K562 (cell line): ENCODE measurements around the gene IL27RA. TPM values are rescaled to one million over a fixed set of nuclear protein-coding genes. Genes with fewer than 3 reads are reported as not detected.

Experiments
- ATAC-seq: fragments of 200-7000 bp; cut with Tn5 transposase; 3 replicates; pipeline ENCODE4 v1.9.1; 2020; ENCODE audit warnings: moderate library complexity
- BruUV-seq: library from RNA; stranded (reverse); fragments of 400-500 nt; replicated peaks from 2 replicates; lab custom pipeline; 2021; lab: Mats Ljungman, UMichigan
- CTCF ChIA-PET: fragments of 300-600 bp; formaldehyde crosslinking; extraction: SDS; loops from one replicate; lab custom pipeline; 2021; ENCODE audit warnings: low intra/inter-chr PET ratio; lab: Yijun Ruan, JAX
- POLR2A ChIA-PET: fragments of 300-600, 350-650 bp; sonication (Branson Sonifier 250); formaldehyde crosslinking; extraction: SDS; loops from one replicate; lab custom pipeline; 2021; ENCODE audit warnings: antibody characterized with exemption, inconsistent platforms; lab: Yijun Ruan, JAX
- DNase-seq, 4 experiments: peaks; one replicate each; pipeline versions ENCODE4 v3.0.0 to v3.0.0-alpha.2; 2011 to 2018; ENCODE audit warnings: low spot score in 3 of 4, mixed read lengths in 3 of 4; ENCODE audit errors: extremely low read depth in 1 of 4
- FAIRE-seq: peaks from 2 replicates; lab custom pipeline; 2011; peaks lifted over from hg19 to GRCh38; lab: Jason Lieb, UNC
- H2AFZ ChIP-seq: 2 replicates; pipeline ENCODE4 v1.6.0; 2011; ENCODE audit warnings: low read depth, low read length, control low read depth, inconsistent platforms
- H3K27ac ChIP-seq: fragments of 200-600 bp; 3 replicates; pipeline ENCODE4 v1.8.0; 2011; ENCODE audit warnings: low read depth, mild to moderate bottlenecking, control low read depth, inconsistent platforms, low read length, moderate library complexity, mixed read lengths; ENCODE audit errors: extremely low read depth
- H3K27me3 ChIP-seq, 2 experiments: fragments of 300-600 bp in 1 of 2; 2 replicates in 1 of 2; 3 replicates in 1 of 2; pipeline versions ENCODE4 v1.6.0 to v1.8.0; 2011; ENCODE audit warnings: inconsistent platforms in 2 of 2, low read length in 2 of 2, mild to moderate bottlenecking in 1 of 2, mixed read lengths in 1 of 2, moderate library complexity in 1 of 2; ENCODE audit not compliant: control insufficient read depth in 2 of 2, insufficient read depth in 2 of 2
- H3K36me3 ChIP-seq: fragments of 300-600 bp; 3 replicates; pipeline ENCODE4 v1.8.0; 2011; ENCODE audit warnings: mild to moderate bottlenecking, low read length, inconsistent platforms; ENCODE audit not compliant: control insufficient read depth, insufficient read depth
- H3K4me1 ChIP-seq, 2 experiments: fragments of 200-600 bp in 1 of 2; replicated peaks in 1 of 2; 2 replicates in 1 of 2; 3 replicates in 1 of 2; pipeline versions ENCODE4 v1.5.1 to v1.8.0; 2011; ENCODE audit warnings: inconsistent platforms in 2 of 2, low read length in 2 of 2, mild to moderate bottlenecking in 1 of 2, mixed read lengths in 1 of 2, moderate library complexity in 1 of 2; ENCODE audit not compliant: control insufficient read depth in 2 of 2, insufficient read depth in 2 of 2
- H3K4me2 ChIP-seq: 2 replicates; pipeline ENCODE4 v1.6.1; 2011; ENCODE audit warnings: low read length, control low read depth, inconsistent platforms, mixed read lengths; ENCODE audit not compliant: insufficient read depth
- H3K4me3 ChIP-seq: fragments of 200-600 bp; sonication (generic), shearing (Covaris generic); 2 replicates; pipeline ENCODE4 v1.5.1; 2016; ENCODE audit warnings: control low read depth, inconsistent platforms
- H3K79me2 ChIP-seq: fragments of 200-600 bp; 3 replicates; pipeline ENCODE4 v1.8.0; 2011; ENCODE audit warnings: low read length, inconsistent platforms; ENCODE audit not compliant: control insufficient read depth, insufficient read depth
- H3K9ac ChIP-seq, 2 experiments: 2 replicates each; pipeline versions ENCODE4 v1.6.0 to v1.6.1; 2011; ENCODE audit warnings: low read depth in 2 of 2, low read length in 2 of 2, control low read depth in 1 of 2, inconsistent platforms in 1 of 2, mild to moderate bottlenecking in 1 of 2, mixed read lengths in 1 of 2; ENCODE audit not compliant: insufficient read depth in 1 of 2
- H3K9me1 ChIP-seq: one replicate; pipeline ENCODE4 v1.6.0; 2011; ENCODE audit warnings: inconsistent platforms, mild to moderate bottlenecking, low read length, moderate library complexity; ENCODE audit not compliant: control insufficient read depth, insufficient read depth
- H3K9me3 ChIP-seq: replicated peaks from 2 replicates; pipeline ENCODE4 v1.5.1; 2011; ENCODE audit warnings: low read depth, low read length, inconsistent platforms; ENCODE audit not compliant: control insufficient read depth, insufficient read depth
- H4K20me1 ChIP-seq: replicated peaks from 2 replicates; pipeline ENCODE4 v1.6.1; 2011; ENCODE audit warnings: low read length, inconsistent platforms, mixed read lengths; ENCODE audit not compliant: control insufficient read depth, insufficient read depth
- BCOR ChIP-seq: fragments of 450-650 bp; IDR thresholded peaks from 2 replicates; pipeline ENCODE4 v1.6.1; 2016
- CHD4 ChIP-seq: fragments of 200-600 bp; sonication (generic); IDR thresholded peaks from 3 replicates; pipeline ENCODE4 v1.6.1; 2012; ENCODE audit warnings: low read depth, mild to moderate bottlenecking, mixed read lengths, low read length, inconsistent platforms; ENCODE audit not compliant: insufficient read depth, insufficient replicate concordance, poor library complexity, severe bottlenecking
- MTF1 ChIP-seq: fragments of 250-450 bp; sonication (Bioruptor Pico); IDR thresholded peaks from 2 replicates; pipeline ENCODE4 v1.9.0; 2021; ENCODE audit warnings: moderate library complexity, mild to moderate bottlenecking, inconsistent platforms, borderline replicate concordance
- MYNN ChIP-seq, 2 experiments: sonication (generic); formaldehyde crosslinking in 1 of 2; IDR thresholded peaks; 2 replicates each; pipeline versions ENCODE4 v1.5.0 to v1.6.1; 2016 to 2020; ENCODE audit warnings: antibody characterized with exemption in 1 of 2, missing genetic modification reagents in 1 of 2
- NFATC3 ChIP-seq: fragments of 450-650 bp; IDR thresholded peaks from 2 replicates; pipeline ENCODE4 v1.6.1; 2017; ENCODE audit warnings: mild to moderate bottlenecking
- NFRKB ChIP-seq: fragments of 450-650 bp; IDR thresholded peaks from 2 replicates; pipeline ENCODE4 v1.6.1; 2016; ENCODE audit warnings: low read depth
- PHF8 ChIP-seq: fragments of 200-600 bp; sonication (generic); IDR thresholded peaks from 2 replicates; pipeline ENCODE4 v1.6.1; 2012; ENCODE audit warnings: mixed run types, mild to moderate bottlenecking, inconsistent platforms, low read length, moderate library complexity, borderline replicate concordance
- PTTG1 ChIP-seq: fragments of 450-650 bp; IDR thresholded peaks from 2 replicates; pipeline ENCODE4 v1.6.1; 2016; ENCODE audit warnings: low read depth, mild to moderate bottlenecking, missing genetic modification characterization, missing compliant biosample characterization
- SRSF1 ChIP-seq: fragments of 200-400 bp; formaldehyde crosslinking; IDR thresholded peaks from 2 replicates; pipeline ENCODE4 v1.6.1; 2017; ENCODE audit warnings: mild to moderate bottlenecking, low read depth, low read length, moderate library complexity
- ZNF384 ChIP-seq: IDR thresholded peaks from 2 replicates; pipeline ENCODE4 v1.6.1; 2012; ENCODE audit warnings: low read depth, low read length, improper control_type of control experiment
- WGBS: fragments of 100-300 bp; shearing (Covaris generic); methylation state at CpG from one replicate; pipeline ENCODE4 v1.1.6; 2016; ENCODE audit warnings: low coverage, mixed read lengths; ENCODE audit not compliant: insufficient coverage; ENCODE audit errors: missing lambda C conversion rate; 5-methylcytosine and 5-hydroxymethylcytosine counted together
- in situ Hi-C: fragments of 300-500 bp; cut with MboI; formaldehyde crosslinking; loops from 4 replicates; pipeline ENCODE4 v1.15.0; 2018; ENCODE audit warnings: inconsistent platforms, mixed read lengths
- intact Hi-C: fragments of 100-400 bp; cut with micrococcal nuclease; formaldehyde crosslinking; loops from 2 replicates; pipeline ENCODE4 v1.14.2; 2022
- polyA plus RNA-seq, 8 experiments: library from polyadenylated mRNA; depleted of rRNA in 4 of 8; stranded (reverse) in 5 of 8; unstranded in 3 of 8; fragments of >200 nt; fragmentation: Nextera tagmentation in 2 of 8; fragmentation: Illumina TruSeq in 1 of 8; extraction: Ambion mirVana in 2 of 8; extraction: Trizol in 1 of 8; gene quantifications; 2 replicates each; pipeline versions ENCODE4 v1.2.1 to v1.2.3, GENCODE V29; 2011 to 2014; ENCODE audit warnings: inconsistent platforms in 1 of 8, missing spikeins in 1 of 8
- total RNA-seq, 7 experiments: library from RNA; depleted of rRNA in 6 of 7; stranded (reverse); fragments of >200 nt in 6 of 7; fragmentation: Illumina TruSeq in 2 of 7; extraction: Trizol in 2 of 7; gene quantifications; 2 replicates each; pipeline versions ENCODE4 v1.2.1 to v1.2.3, GENCODE V29; 2011 to 2021; ENCODE audit warnings: low replicate concordance in 1 of 7
- TF ChIP-seq, protein P1 (sequence below): fragments of 250-450 bp; sonication (Bioruptor Pico); IDR thresholded peaks from 2 replicates; pipeline ENCODE4 v1.4.0; 2020; ENCODE audit warnings: borderline replicate concordance
- TF ChIP-seq, protein P2 (sequence below), 2 experiments: fragments of 250-450 bp in 1 of 2; fragments of 450-650 bp in 1 of 2; sonication (Bioruptor Pico) in 1 of 2; IDR thresholded peaks; 2 replicates each; pipeline versions ENCODE4 v1.6.1 to v1.8.0; 2016 to 2021; ENCODE audit warnings: mild to moderate bottlenecking in 2 of 2, moderate library complexity in 2 of 2, missing compliant biosample characterization in 1 of 2, missing genetic modification characterization in 1 of 2

IL27RA gene
- total and polyA plus RNA-seq, 9 of the 15 experiments (the other 6 are each of a cell fraction or from before 2014, with no cell fraction given), result 1.9 to 15.9 (median 12.0) TPM

DNA sequence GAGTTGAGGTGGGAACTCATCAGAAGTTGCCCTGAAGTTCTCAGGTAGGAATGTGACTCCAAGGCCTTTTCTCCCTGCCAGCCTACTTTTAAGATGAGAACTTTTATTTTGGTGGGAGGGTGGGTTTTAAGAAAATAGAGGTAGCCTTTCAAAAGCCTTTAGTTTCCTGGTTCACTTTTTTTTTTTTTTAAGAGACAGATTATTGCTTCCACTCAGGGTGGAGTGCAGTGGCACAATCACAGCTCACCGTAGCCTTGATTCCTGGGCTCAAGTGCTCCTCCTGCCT is 51.1 kb downstream of the IL27RA start:
- 0 out of 2 replicates have a peak overlapping the region, but pooled peaks have one; percentile 75 for H3K4me2 ChIP-seq
- no peak overlapping the region for H3K27ac ChIP-seq
- no peak for TF ChIP-seq BCOR
- TF ChIP-seq NFRKB, result no peak
- TF ChIP-seq ZNF384, result 0 out of 2 replicates have a peak, but pooled peaks have one; percentile 24
- TF ChIP-seq MYNN (IDR thresholded peaks at IDR 0.05), result peak; percentile 97
- TF ChIP-seq MYNN (CRISPR knock-in tag; IDR thresholded peaks at IDR 0.05), result 0 out of 2 replicates have a peak, but pooled peaks have one; percentile 49
- H3K36me3 ChIP-seq, result peaks cover 11% of the 10 kb centered on the region; the same call in 1 of the 3 replicates
- H3K9me1 ChIP-seq, result no peaks in the 10 kb centered on the region
- FAIRE-seq (no peak), DNase-seq (no peak), ATAC-seq (no peak)
- H3K27me3 ChIP-seq, result no peaks in the 10 kb centered on the region
- intact Hi-C loops, result no loop called here
- no peaks in the 10 kb centered on the region for H4K20me1 ChIP-seq
- H3K79me2 ChIP-seq, result peaks cover 9% of the 10 kb centered on the region; the same call in 1 of the 3 replicates
- WGBS, result 29% methylated on average over 1 of the region's 1 CpG
- CTCF ChIA-PET, result no interaction called here
- BruUV-seq, result no TSS peak
- no peaks in the 10 kb centered on the region for H3K9me3 ChIP-seq
- POLR2A ChIA-PET, result interaction anchor here (0.6 to 1.4 kb wide), 5 partner anchors 9 to 54 kb away, joined by 3 to 5 read pairs (median 4); no protein-coding TSS in a partner anchor
- no peak overlapping the region for H3K4me3 ChIP-seq
- no peak overlapping the region for H3K9ac ChIP-seq
- H2AFZ ChIP-seq, result no peak overlapping the region
- H3K4me1 ChIP-seq, result peaks cover 13 to 30% of the 10 kb centered on the region in 2 experiments; a peak in 4 of 5 replicates
- in situ Hi-C loops, result no loop called here

DNA sequence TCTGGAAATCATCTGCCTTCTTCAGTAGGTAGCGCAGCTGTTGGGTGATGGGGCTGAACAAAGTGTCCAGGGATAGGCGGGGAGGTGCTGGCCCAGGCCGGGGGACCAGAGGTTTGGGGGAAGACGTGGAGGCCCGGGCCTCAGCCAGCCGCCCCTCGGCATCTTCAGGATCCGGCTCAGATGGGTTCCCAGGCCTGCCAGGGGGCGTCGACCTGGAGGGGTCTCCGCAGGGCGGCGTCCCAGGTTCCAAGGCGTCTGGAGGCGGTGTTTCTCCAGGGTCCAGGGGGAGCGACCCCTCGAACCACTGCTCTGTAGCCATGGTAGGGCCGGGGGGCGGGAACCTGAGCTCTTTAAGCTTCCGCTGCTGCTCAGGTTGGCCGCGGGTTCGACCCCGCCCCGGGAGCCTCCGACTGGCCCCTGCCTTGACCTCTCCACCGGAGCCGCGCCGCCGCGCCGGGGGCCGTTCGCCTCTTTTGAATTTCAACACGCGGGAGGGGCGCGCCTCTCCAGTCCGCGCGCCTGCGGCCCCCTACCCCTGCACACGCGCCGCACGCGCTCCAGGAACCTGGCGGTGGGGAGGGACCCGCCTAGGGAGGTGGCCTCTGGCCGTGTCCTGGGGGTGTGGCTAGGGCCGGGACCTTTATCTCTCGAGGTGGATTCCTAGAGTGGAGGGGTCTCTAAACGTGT is 53.9 kb downstream of the IL27RA start, which contains the start of gene C19orf67:
C19orf67 (minus strand) TSS at position 475 of the 687 bp plus-strand sequence; CDS start at position 319, 156 bp downstream.
- in situ Hi-C loops, result no loop called here
- Histone ChIP-seq H2AFZ (peak within 1 kb of the TSS; percentile 79), H3K27ac (peak within 1 kb of the TSS; percentile 43; the same call in 2 of the 3 replicates), H3K4me1 (peaks cover 15 to 43% of the 10 kb centered on the region in 2 experiments; a peak in 4 of 5 replicates), H3K36me3 (peaks cover 25% of the 10 kb centered on the region; the same call in 2 of the 3 replicates), H3K9me1 (no peaks in the 10 kb centered on the region), H3K9ac (peak within 1 kb of the TSS; percentile 17 to 90), H3K9me3 (no peaks in the 10 kb centered on the region), H3K79me2 (peaks cover 15% of the 10 kb centered on the region), H3K4me3 (peak within 1 kb of the TSS; percentile 48), H3K4me2 (peak within 1 kb of the TSS; percentile 81), H4K20me1 (no peaks in the 10 kb centered on the region), H3K27me3 (no peaks in the 10 kb centered on the region)
- POLR2A ChIA-PET, result interaction anchor here (1.1 kb wide), 2 partner anchors 51 to 79 kb away, joined by 3 to 5 read pairs; partner anchors contain the start of genes ASF1B and RFX1
- ATAC-seq, result peak; percentile 73
- no TSS peak for BruUV-seq
- WGBS, result 24% methylated on average over 31 of the region's 54 CpGs
- DNase-seq, result peak; percentile 63 to 75 (median 64)
- FAIRE-seq, result no peak
- intact Hi-C loops, result no loop called here
- CTCF ChIA-PET, result interaction anchor here (0.6 kb wide), 1 partner anchor 222 kb away, joined by 4 read pairs; no protein-coding TSS in a partner anchor
- peak; percentile 29; the same call in 1 of the 2 replicates for TF ChIP-seq PHF8
- no peak for TF ChIP-seq PTTG1 (tag)
- TF ChIP-seq NFATC3, result no peak
- TF ChIP-seq MTF1, result no peak
- no peak for TF ChIP-seq SRSF1
- TF ChIP-seq, protein P1, sequence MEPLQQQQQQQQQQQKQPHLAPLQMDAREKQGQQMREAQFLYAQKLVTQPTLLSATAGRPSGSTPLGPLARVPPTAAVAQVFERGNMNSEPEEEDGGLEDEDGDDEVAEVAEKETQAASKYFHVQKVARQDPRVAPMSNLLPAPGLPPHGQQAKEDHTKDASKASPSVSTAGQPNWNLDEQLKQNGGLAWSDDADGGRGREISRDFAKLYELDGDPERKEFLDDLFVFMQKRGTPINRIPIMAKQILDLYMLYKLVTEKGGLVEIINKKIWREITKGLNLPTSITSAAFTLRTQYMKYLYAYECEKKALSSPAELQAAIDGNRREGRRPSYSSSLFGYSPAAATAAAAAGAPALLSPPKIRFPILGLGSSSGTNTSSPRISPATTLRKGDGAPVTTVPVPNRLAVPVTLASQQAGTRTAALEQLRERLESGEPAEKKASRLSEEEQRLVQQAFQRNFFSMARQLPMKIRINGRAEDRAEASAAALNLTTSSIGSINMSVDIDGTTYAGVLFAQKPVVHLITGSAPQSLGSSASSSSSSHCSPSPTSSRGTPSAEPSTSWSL, result no peak
- TF ChIP-seq CHD4, result no peak
- TF ChIP-seq, protein P2, sequence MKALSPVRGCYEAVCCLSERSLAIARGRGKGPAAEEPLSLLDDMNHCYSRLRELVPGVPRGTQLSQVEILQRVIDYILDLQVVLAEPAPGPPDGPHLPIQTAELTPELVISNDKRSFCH (CRISPR knock-in tag; IDR thresholded peaks at IDR 0.05), result no peak
- TF ChIP-seq, protein P2 (tag; IDR thresholded peaks at IDR 0.05), result no peak
